ENCODE measurements around the gene ITPR2.

The ITPR2 gene

DNA sequence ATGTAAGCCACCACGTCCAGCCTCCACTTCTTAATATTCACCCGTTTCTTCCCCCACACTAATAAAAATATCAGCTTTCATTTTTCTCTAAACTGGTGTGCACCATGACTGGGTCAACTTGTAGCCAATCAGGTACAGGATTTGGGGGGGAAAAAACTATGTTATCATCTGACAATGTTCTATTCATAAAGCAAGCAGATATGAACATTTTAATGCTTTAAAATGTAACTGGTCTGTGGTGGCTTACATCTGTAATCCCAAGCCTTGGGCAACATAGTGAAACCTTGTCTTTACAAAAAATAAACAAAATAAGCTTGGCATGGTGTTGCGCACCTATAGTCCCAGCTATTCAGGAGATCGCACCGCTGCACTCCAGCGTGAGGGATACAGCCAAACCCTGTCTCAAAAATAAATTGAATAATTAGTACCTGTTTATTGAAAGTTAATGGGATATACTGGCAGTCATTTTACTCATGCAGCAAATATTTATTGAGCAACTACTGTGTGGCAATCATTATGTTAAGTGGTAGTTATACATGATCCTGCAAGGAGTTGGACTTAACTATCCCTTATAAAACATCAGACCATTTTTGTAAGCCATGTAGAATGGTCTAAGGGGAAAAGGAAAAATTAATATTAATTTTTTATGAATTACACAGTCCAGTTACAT lies 15.3 kb upstream of the ITPR2 start:
- TF ChIP-seq, protein P1, sequence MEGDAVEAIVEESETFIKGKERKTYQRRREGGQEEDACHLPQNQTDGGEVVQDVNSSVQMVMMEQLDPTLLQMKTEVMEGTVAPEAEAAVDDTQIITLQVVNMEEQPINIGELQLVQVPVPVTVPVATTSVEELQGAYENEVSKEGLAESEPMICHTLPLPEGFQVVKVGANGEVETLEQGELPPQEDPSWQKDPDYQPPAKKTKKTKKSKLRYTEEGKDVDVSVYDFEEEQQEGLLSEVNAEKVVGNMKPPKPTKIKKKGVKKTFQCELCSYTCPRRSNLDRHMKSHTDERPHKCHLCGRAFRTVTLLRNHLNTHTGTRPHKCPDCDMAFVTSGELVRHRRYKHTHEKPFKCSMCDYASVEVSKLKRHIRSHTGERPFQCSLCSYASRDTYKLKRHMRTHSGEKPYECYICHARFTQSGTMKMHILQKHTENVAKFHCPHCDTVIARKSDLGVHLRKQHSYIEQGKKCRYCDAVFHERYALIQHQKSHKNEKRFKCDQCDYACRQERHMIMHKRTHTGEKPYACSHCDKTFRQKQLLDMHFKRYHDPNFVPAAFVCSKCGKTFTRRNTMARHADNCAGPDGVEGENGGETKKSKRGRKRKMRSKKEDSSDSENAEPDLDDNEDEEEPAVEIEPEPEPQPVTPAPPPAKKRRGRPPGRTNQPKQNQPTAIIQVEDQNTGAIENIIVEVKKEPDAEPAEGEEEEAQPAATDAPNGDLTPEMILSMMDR (IDR thresholded peaks at IDR 0.05; ENCODE audit: low read depth, low read length, missing control alignments), result no peak
- no peak overlapping the region for H3K4me3 ChIP-seq (replicated peaks; ENCODE audit: low read depth, low read length)
- no peak for DNase-seq (ENCODE audit: extremely low read depth, low read depth)

DNA sequence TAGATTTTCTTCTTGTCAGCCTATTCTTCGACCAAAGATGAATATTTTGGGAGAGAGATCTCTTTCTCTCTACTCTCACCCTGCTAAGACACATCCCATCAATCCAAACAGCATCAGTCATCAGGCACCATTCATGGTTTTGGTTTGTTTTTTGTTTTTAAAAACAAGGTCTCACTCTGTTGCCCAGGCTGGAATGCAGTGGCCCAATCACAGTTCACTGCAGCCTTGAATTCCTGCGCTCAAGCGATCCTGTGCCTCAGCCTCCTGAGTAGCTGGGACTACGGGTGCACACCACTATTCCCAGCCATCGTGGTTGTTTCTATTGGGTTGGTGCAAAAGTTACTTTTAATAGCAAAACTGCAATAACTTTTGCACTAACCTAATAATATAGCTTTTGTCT lies 14.4 kb upstream of the ITPR2 start:
- no peak for DNase-seq (ENCODE audit: extremely low read depth, low read depth)
- TF ChIP-seq, protein P1 (IDR thresholded peaks at IDR 0.05; ENCODE audit: low read depth, low read length, missing control alignments), result no peak
- H3K4me3 ChIP-seq (replicated peaks; ENCODE audit: low read depth, low read length), result no peak overlapping the region

DNA sequence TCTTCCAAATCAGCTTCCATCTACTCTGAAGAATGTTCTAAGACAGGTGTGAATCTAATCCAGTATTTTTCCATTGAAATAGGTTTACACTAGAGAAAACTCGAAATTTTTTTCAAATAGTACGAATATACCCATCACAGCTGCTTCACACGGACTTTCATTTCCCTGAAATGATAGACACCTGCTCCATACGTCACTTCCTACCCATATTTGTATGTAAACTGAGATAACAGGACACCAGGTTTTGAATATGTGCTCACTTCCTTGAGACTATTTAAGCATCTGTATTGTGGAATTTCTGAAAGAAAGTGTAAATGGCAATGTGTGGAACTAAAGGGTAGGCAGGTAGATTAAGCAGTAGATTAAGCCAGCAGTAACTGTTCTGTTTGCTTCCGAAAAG lies 13.4 kb upstream of the ITPR2 start:
- TF ChIP-seq, protein P1 (IDR thresholded peaks at IDR 0.05; ENCODE audit: low read depth, low read length, missing control alignments), result no peak
- no peak overlapping the region for H3K4me3 ChIP-seq (replicated peaks; ENCODE audit: low read depth, low read length)
- DNase-seq (ENCODE audit: extremely low read depth, low read depth), result no peak

GRCh38 chr12:26845984-26846383 lies 13.0 kb upstream of the ITPR2 start:
- no peak overlapping the region for H3K4me3 ChIP-seq (replicated peaks; ENCODE audit: low read depth, low read length)
- DNase-seq (ENCODE audit: extremely low read depth, low read depth), result no peak
- TF ChIP-seq, protein P1 (IDR thresholded peaks at IDR 0.05; ENCODE audit: low read depth, low read length, missing control alignments), result no peak

GRCh38 chr12:26845057-26845666 lies 12.2 kb upstream of the ITPR2 start:
- no peak overlapping the region for H3K4me3 ChIP-seq (replicated peaks; ENCODE audit: low read depth, low read length)
- DNase-seq (ENCODE audit: extremely low read depth, low read depth), result no peak
- TF ChIP-seq, protein P1 (IDR thresholded peaks at IDR 0.05; ENCODE audit: low read depth, low read length, missing control alignments), result peak; percentile 74

- H3K4me3 ChIP-seq (replicated peaks; ENCODE audit: low read depth, low read length), result no peak overlapping the region
- TF ChIP-seq, protein P1 (IDR thresholded peaks at IDR 0.05; ENCODE audit: low read depth, low read length, missing control alignments), result no peak
- DNase-seq (ENCODE audit: extremely low read depth, low read depth), result no peak
Measured at GRCh38 chr12:26843311-26843710, 10.3 kb upstream of the ITPR2 start.

Measured in HFF-Myc (cell line).